ENCODE data around the gene GNAZ. TPM values are rescaled to one million over a fixed set of nuclear protein-coding genes. Genes with fewer than 3 reads are reported as not detected.

The GNAZ gene
- total RNA-seq, 1 donor from 2014 or later, result under 0.01 TPM

DNA sequence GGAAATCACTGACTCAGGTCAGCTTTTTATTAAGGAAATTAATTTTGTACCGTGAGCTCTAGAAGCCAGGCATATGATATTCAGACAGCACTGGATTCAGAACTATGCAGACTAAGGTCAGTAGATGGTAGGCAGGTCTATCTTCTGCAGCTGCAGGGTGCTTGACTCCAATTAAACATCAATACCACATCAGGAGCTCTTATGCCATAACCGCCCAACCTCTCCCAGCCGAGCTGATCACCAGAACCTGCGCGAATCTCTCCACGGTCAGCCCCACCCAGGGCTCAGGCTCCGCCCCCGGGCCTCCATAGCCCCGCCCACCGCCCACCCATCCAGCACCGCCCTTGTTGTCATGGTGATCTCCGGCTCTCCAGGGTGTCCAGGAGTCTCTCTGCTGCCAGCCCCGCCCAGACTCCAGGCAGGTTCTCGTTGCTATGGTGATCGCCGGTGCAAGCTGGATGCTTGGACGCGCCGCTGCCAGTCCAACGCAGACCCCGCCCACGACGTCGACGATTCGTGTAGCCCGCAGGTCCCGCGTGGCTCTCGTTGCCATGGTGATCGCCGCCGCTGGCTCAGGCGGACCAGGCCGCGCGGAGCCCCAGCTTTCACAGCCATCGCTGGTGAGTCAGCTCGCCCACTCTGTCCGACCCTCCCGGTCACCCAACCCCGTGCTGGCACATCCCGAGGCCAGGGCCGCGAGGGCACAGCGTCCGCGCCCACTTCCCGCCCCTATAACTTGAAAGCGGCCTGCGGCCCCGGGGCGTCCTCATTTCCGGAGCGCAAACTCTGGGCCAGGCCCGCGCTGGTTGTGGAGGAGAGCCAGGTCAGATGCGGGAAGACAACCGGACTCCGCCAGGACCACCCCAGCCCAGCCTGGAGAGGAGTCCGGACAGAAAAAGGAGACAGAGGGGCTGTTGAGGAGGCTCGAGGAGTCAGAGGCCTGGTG is 74.9 kb downstream of the GNAZ start, which contains the start of gene RAB36:
TSS of gene RAB36 (plus strand) at position 546 of the 946 bp plus-strand sequence. CDS start 1,140 bp downstream, outside the sequence.
- TF ChIP-seq, protein P1, sequence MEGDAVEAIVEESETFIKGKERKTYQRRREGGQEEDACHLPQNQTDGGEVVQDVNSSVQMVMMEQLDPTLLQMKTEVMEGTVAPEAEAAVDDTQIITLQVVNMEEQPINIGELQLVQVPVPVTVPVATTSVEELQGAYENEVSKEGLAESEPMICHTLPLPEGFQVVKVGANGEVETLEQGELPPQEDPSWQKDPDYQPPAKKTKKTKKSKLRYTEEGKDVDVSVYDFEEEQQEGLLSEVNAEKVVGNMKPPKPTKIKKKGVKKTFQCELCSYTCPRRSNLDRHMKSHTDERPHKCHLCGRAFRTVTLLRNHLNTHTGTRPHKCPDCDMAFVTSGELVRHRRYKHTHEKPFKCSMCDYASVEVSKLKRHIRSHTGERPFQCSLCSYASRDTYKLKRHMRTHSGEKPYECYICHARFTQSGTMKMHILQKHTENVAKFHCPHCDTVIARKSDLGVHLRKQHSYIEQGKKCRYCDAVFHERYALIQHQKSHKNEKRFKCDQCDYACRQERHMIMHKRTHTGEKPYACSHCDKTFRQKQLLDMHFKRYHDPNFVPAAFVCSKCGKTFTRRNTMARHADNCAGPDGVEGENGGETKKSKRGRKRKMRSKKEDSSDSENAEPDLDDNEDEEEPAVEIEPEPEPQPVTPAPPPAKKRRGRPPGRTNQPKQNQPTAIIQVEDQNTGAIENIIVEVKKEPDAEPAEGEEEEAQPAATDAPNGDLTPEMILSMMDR (IDR thresholded peaks at IDR 0.05; ENCODE audit: insufficient read depth, low read length, severe bottlenecking), result no peak
- DNase-seq (ENCODE audit: low read depth) (peak; percentile 96), FAIRE-seq (no peak)
- Histone ChIP-seq H3K36me3 (ENCODE audit: control insufficient read depth, insufficient read depth, low read length) (no peaks in the 10 kb centered on the region), H3K27me3 (ENCODE audit: control insufficient read depth, insufficient read depth, low read length) (no peaks in the 10 kb centered on the region), H3K4me3 (ENCODE audit: low read depth, low read length) (peak within 1 kb of the TSS; percentile 40)

DNA sequence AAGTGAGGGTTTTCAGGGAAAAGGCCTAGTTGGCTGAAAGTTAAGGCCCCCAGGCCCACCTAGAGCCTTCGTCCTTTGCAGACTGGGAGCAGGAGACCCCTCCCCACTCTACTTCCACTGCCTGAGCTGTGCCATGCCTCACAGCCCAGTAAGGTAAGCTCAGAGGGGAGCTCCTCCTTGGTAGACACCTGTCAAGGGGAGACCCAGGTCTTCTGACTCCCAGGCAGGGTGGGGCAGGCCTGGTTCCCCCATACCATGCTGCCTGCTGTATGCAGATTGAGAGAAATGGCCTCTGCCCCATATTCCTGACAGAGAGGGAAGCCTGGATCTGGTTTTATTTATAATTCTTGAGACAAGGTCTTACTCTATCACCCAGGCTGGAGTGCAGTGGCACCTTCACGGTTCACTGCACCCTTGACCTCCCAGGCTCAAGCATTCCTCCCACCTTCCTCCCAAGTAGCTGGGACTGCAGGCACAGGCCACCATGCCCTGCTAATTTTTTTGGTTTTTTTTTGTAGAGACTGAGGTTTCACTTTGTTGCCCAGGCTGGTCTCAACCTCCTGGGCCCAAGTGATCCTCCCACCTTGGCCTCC is 75.7 kb downstream of the GNAZ start:
- no peak for DNase-seq (ENCODE audit: low read depth)
- TF ChIP-seq, protein P1 (IDR thresholded peaks at IDR 0.05; ENCODE audit: insufficient read depth, low read length, severe bottlenecking), result no peak
- peak overlapping the region; percentile 40 for H3K4me3 ChIP-seq (ENCODE audit: low read depth, low read length)
- H3K27me3 ChIP-seq (ENCODE audit: control insufficient read depth, insufficient read depth, low read length), result no peaks in the 10 kb centered on the region
- no peak for FAIRE-seq
- H3K36me3 ChIP-seq (ENCODE audit: control insufficient read depth, insufficient read depth, low read length), result no peaks in the 10 kb centered on the region

DNA sequence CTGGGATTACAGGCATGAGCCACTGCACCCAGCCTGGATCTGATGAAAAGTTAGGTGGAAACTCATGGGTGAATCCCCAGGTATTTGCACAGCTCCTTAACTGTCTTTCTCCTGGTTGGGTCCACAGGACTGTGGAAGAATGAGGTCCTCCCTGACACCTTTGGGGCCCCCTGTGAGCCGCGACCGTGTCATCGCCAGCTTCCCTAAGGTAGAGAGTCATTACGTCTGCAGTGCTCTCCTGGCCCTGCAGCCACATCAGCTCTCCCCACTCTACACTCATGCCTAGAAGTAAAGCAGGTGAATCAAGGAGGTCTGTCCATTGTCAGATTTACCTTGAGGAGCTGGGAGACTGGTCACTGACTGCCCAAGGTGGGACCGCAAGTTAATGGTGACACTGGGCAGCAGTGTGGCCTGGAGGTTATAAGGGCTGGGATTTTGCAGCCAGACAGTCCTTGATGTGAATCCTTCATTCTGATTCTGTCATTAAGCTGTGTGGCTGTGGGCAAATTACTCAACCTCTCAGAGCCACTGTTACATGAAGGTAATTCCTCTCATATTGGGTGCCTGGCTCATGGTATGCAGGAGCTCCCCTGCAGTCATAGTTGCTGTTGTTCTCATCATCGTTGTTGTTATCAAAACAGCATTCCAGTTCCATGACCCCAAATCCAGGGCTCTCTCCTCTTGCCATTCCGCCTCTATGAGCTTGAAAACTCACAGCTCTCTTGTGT is 76.3 kb downstream of the GNAZ start:
- Histone ChIP-seq H3K4me3 (ENCODE audit: low read depth, low read length) (no peak overlapping the region), H3K27me3 (ENCODE audit: control insufficient read depth, insufficient read depth, low read length) (no peaks in the 10 kb centered on the region), H3K36me3 (ENCODE audit: control insufficient read depth, insufficient read depth, low read length) (no peaks in the 10 kb centered on the region)
- no peak for DNase-seq (ENCODE audit: low read depth)
- TF ChIP-seq, protein P1 (IDR thresholded peaks at IDR 0.05; ENCODE audit: insufficient read depth, low read length, severe bottlenecking), result no peak
- no peak for FAIRE-seq

DNA sequence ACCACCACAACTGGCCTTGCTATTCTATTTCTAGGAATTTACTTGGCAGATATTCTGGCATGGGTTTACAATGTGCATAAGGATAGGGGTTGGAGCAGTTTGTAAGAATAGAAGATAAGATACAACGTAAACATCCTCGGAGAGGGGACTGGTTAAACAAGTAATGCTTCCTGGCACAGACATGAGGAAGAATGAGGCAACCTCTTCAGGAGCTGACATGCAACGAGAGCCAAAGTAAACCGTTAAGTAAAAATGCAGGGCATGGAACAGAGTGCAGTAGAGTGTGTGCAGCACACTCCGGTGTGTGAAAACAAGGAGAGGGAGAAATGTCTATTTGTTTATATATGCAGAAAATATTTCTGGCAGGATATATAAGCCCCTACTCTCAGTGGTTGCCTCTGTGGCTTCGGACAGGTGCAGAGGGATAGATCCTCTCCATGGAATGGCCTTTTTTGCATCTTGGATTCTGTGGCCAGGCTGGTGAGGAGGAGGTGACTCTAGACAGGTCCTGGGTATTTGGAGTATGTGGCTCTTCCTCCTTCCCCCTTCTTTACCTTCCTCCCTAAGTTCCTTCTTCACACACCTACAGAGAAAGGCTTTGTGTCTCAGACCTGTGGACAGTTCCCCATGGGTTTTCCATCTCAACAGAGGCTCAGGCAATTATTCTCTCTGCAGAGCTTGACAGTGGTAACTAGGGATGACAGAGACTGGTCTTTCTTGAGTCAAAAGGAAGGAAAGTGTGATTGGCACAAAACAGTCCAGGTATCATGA is 77.5 kb downstream of the GNAZ start:
- H3K27me3 ChIP-seq (ENCODE audit: control insufficient read depth, insufficient read depth, low read length), result no peaks in the 10 kb centered on the region
- TF ChIP-seq, protein P1 (IDR thresholded peaks at IDR 0.05; ENCODE audit: insufficient read depth, low read length, severe bottlenecking), result no peak
- no peak overlapping the region for H3K4me3 ChIP-seq (ENCODE audit: low read depth, low read length)
- FAIRE-seq, result no peak
- peak; percentile 84 for DNase-seq (ENCODE audit: low read depth)
- H3K36me3 ChIP-seq (ENCODE audit: control insufficient read depth, insufficient read depth, low read length), result no peaks in the 10 kb centered on the region

DNA sequence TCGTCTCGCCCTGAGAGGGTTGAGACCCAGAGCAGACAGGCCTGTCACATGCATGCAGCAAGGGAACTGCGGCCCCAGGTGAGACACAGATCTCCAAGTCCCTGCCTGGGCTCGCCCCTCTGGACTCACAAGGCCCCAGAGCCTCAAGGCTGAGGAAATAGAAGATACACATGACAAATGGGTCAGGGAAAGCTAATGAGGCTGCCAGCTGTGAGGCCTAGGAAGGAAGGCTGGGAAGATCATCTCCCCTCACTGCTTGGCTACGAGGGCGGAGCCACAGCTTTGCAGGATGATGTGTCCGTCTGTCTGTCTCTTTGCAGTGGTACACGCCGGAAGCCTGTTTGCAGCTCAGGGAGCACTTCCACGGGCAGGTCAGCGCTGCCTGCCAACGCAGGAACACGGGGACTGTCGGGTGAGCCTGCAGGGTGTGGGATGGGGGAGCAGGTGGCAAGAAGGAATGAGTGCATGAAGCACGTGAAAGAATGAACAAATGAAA is 79.5 kb downstream of the GNAZ start:
- Histone ChIP-seq H3K4me3 (ENCODE audit: low read depth, low read length) (no peak overlapping the region), H3K27me3 (ENCODE audit: control insufficient read depth, insufficient read depth, low read length) (no peaks in the 10 kb centered on the region), H3K36me3 (ENCODE audit: control insufficient read depth, insufficient read depth, low read length) (no peaks in the 10 kb centered on the region)
- TF ChIP-seq, protein P1 (IDR thresholded peaks at IDR 0.05; ENCODE audit: insufficient read depth, low read length, severe bottlenecking), result no peak
- no peak for DNase-seq (ENCODE audit: low read depth)
- FAIRE-seq, result no peak
